Measurements from ENCODE around the gene TAF6L.
"Not testable (repeated sequence)": the region's sequence is repeated elsewhere in the genome, so short reads cannot be mapped to it uniquely, and the experiment has no call there.

Gene TAF6L

DNA sequence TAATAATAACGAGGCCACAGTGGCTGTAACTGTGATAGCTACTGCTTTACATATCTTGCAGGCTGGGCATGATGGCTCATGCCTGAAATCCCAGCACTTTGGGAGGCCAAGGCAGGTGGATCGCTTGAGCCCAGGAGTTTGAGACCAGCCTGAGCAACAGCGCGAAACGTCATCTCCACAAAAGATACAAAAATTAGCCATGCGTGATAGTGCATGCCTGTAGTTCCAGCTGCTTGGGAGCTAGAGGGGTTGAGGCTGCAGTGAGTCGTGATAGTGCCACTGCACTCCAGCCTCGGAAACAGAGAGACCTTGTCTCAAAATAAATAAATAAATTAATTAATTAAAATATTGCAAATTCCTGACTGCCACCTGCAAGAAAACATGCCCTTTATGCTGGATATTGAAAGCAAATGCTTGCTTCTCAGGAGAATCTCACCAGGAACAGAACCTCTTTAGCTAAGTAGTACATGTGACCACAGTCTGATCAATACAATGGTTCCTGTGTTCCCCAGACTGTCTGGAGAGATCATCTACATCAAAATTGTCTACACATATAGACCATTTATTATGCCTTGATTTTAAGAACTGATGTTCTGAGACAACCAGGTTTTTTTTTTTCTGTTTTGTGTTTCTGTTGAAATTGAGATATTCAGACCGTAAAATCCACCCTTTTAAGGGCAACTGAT, 23.6 kb upstream of the TAF6L start:
- TF ChIP-seq, protein P1, sequence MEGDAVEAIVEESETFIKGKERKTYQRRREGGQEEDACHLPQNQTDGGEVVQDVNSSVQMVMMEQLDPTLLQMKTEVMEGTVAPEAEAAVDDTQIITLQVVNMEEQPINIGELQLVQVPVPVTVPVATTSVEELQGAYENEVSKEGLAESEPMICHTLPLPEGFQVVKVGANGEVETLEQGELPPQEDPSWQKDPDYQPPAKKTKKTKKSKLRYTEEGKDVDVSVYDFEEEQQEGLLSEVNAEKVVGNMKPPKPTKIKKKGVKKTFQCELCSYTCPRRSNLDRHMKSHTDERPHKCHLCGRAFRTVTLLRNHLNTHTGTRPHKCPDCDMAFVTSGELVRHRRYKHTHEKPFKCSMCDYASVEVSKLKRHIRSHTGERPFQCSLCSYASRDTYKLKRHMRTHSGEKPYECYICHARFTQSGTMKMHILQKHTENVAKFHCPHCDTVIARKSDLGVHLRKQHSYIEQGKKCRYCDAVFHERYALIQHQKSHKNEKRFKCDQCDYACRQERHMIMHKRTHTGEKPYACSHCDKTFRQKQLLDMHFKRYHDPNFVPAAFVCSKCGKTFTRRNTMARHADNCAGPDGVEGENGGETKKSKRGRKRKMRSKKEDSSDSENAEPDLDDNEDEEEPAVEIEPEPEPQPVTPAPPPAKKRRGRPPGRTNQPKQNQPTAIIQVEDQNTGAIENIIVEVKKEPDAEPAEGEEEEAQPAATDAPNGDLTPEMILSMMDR (IDR thresholded peaks at IDR 0.05; ENCODE audit: control insufficient read depth, insufficient read depth, low read depth, low read length, missing control alignments), result no peak
- no peak overlapping the region for H3K4me3 ChIP-seq (ENCODE audit: control insufficient read depth, low read depth, low read length)

DNA sequence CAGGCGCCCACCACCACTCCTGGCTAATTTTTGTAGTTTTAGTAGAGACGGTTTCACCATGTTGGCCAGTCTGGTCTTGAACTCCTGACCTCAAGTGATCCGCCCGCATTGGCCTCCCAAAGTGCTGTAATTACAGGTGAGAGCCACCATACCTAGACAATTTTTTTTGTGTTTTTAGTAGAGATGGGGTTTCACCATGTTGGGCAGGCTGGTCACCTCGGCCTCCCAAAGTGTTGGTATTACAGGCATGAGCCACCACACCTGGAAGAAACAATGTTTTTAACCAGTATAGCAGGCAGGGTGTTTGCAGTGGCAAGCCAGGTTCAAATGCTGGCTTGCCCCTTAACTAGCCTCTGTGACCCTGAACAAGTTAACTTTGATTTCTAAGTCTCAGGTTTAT, 21.3 kb upstream of the TAF6L start:
- not testable (repeated sequence) for DNase-seq (ENCODE audit: low read depth)

More for the DNA sequence above, 23.6 kb upstream of the TAF6L start:
- no peak for DNase-seq (ENCODE audit: low read depth)

GRCh38 chr11:62752177-62752785, 18.9 kb upstream of the TAF6L start:
- H3K4me3 ChIP-seq (ENCODE audit: control insufficient read depth, low read depth, low read length), result no peak overlapping the region
- DNase-seq (ENCODE audit: low read depth), result no peak
- TF ChIP-seq, protein P1 (IDR thresholded peaks at IDR 0.05; ENCODE audit: control insufficient read depth, insufficient read depth, low read depth, low read length, missing control alignments), result no peak

More for the DNA sequence above, 21.3 kb upstream of the TAF6L start:
- H3K4me3 ChIP-seq (ENCODE audit: control insufficient read depth, low read depth, low read length), result not testable (repeated sequence)

- TF ChIP-seq, protein P1 (IDR thresholded peaks at IDR 0.05; ENCODE audit: control insufficient read depth, insufficient read depth, low read depth, low read length, missing control alignments), result no peak
- DNase-seq (ENCODE audit: low read depth), result no peak
- H3K4me3 ChIP-seq (ENCODE audit: control insufficient read depth, low read depth, low read length), result peak overlapping the region; percentile 55
Measured at GRCh38 chr11:62752994-62753735, 18.0 kb upstream of the TAF6L start.

DNA sequence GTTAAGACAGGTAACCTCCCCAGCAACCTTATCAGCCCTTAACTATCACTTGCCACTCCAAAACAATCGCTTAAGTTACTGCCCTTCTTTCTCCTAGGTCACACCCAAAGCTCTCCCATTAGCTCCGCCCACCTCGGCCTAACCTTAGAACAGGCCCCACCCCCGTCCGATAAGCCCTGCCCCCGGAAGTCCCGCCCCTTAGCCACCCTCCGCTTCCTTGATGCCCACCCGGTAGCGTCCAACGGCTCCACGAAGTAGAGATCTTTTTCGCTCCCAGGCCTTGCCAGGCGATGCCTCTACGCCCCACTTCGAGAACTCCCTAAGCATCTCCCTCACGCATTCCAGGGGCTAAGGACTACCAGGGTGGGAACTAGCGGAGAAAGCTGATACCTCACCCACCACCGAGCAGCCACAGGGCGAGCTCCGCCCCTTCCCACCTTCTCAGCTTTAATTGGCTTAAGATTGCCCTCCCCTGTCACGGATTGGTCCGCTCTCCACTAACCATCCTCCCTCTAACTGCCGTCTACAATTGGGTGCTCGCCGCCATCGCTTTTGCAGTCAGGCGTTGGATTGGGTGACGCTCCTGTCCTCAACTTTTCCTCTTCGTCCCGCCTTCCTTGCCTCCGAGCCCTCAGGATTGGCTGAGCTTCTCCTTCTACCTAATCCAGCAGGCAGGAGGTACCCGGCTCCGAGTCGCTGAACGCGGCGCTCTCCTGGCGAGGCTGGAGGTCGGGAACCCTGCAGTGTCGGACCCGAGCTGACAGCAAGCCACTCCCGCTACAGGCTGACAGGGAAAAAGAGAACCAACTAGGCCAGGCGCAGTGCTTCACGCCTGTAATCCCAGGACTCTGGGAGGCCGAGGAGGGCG, 17.2 kb upstream of the TAF6L start, which contains the start of gene ZBTB3:
TSS of gene ZBTB3 (minus strand) at position 425 of the 868 bp plus-strand sequence. CDS start 496 bp downstream, outside the sequence.
- peak; percentile 97 for DNase-seq (ENCODE audit: low read depth)
- TF ChIP-seq, protein P1 (IDR thresholded peaks at IDR 0.05; ENCODE audit: control insufficient read depth, insufficient read depth, low read depth, low read length, missing control alignments), result no peak
- H3K4me3 ChIP-seq (ENCODE audit: control insufficient read depth, low read depth, low read length), result peak within 1 kb of the TSS; percentile 55

DNA sequence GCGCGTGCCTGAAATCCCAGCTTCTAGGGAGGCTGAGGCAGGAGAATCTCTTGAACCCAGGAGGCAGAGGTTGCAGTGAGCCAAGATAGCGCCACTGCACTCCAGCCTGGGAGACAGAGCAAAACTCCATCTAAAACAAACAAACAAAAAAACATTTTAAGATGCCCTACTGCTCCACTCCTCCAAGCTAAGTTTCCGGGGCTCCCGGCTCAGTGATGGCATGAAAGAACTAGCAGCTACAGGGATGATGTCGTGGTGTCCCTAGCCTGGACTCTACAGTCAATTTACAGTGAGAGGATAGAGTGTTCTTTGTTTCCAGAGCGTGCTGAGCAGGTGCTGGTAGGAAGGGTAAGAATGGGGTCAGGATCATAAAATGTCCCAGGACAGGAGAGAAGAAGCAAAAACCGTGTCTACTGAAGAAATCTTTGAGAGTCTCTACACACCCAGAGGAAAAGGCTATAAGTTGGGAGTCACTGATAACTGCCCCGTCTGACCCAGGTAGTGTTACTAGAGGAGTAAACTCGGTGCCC, 16.0 kb upstream of the TAF6L start:
- no peak for DNase-seq (ENCODE audit: low read depth)
- TF ChIP-seq, protein P1 (IDR thresholded peaks at IDR 0.05; ENCODE audit: control insufficient read depth, insufficient read depth, low read depth, low read length, missing control alignments), result no peak
- no peak overlapping the region for H3K4me3 ChIP-seq (ENCODE audit: control insufficient read depth, low read depth, low read length)

Data from AG09309 (cell line).